Measurements from ENCODE around the gene VMO1.

Gene VMO1

GRCh38 chr17:4812690-4813089, 26.5 kb upstream of the VMO1 start:
- no peak for TF ChIP-seq CTCF (IDR thresholded peaks at IDR 0.05; ENCODE audit: low read depth, low read length)
- Histone ChIP-seq H3K27ac (no peak overlapping the region), H3K9me3 (ENCODE audit: severe bottlenecking) (no peaks in the 10 kb centered on the region), H3K4me3 (ENCODE audit: low read depth, low read length) (no peak overlapping the region), H3K27me3 (ENCODE audit: insufficient read depth, low read depth, severe bottlenecking) (no peaks in the 10 kb centered on the region), H3K36me3 (peaks cover 30% of the 10 kb centered on the region)
- DNase-seq: no peak

GRCh38 chr17:4811471-4811870, 25.3 kb upstream of the VMO1 start:
- Histone ChIP-seq H3K4me3 (ENCODE audit: low read depth, low read length) (no peak overlapping the region), H3K36me3 (peaks cover 19% of the 10 kb centered on the region), H3K27me3 (ENCODE audit: insufficient read depth, low read depth, severe bottlenecking) (no peaks in the 10 kb centered on the region), H3K9me3 (ENCODE audit: severe bottlenecking) (no peaks in the 10 kb centered on the region), H3K27ac (no peak overlapping the region)
- TF ChIP-seq CTCF (IDR thresholded peaks at IDR 0.05; ENCODE audit: low read depth, low read length): no peak
- no peak for DNase-seq

- H3K9me3 ChIP-seq (ENCODE audit: severe bottlenecking): no peaks in the 10 kb centered on the region
- DNase-seq: no peak
- H3K36me3 ChIP-seq: peaks cover 17% of the 10 kb centered on the region
- TF ChIP-seq CTCF (IDR thresholded peaks at IDR 0.05; ENCODE audit: low read depth, low read length): no peak
- no peak overlapping the region for H3K27ac ChIP-seq
- H3K4me3 ChIP-seq (ENCODE audit: low read depth, low read length): no peak overlapping the region
- no peaks in the 10 kb centered on the region for H3K27me3 ChIP-seq (ENCODE audit: insufficient read depth, low read depth, severe bottlenecking)
Measured at GRCh38 chr17:4810696-4811290, 24.6 kb upstream of the VMO1 start.

- no peaks in the 10 kb centered on the region for H3K9me3 ChIP-seq (ENCODE audit: severe bottlenecking)
- H3K27ac ChIP-seq: no peak overlapping the region
- H3K36me3 ChIP-seq: peaks cover 11% of the 10 kb centered on the region
- H3K4me3 ChIP-seq (ENCODE audit: low read depth, low read length): no peak overlapping the region
- TF ChIP-seq CTCF (IDR thresholded peaks at IDR 0.05; ENCODE audit: low read depth, low read length): no peak
- H3K27me3 ChIP-seq (ENCODE audit: insufficient read depth, low read depth, severe bottlenecking): no peaks in the 10 kb centered on the region
- DNase-seq: no peak
Measured at GRCh38 chr17:4808378-4808767, 22.2 kb upstream of the VMO1 start.

- TF ChIP-seq CTCF (IDR thresholded peaks at IDR 0.05; ENCODE audit: low read depth, low read length): no peak
- no peaks in the 10 kb centered on the region for H3K9me3 ChIP-seq (ENCODE audit: severe bottlenecking)
- H3K27ac ChIP-seq: no peak overlapping the region
- peak overlapping the region; percentile 62 for H3K4me3 ChIP-seq (ENCODE audit: low read depth, low read length)
- peaks cover 11% of the 10 kb centered on the region for H3K36me3 ChIP-seq
- no peak for DNase-seq
- H3K27me3 ChIP-seq (ENCODE audit: insufficient read depth, low read depth, severe bottlenecking): no peaks in the 10 kb centered on the region
Measured at GRCh38 chr17:4807605-4808377, 21.6 kb upstream of the VMO1 start.

Measured in WERI-Rb-1 (cell line).